SK-N-SH (cell line): ENCODE measurements around the gene PIGK. TPM values are rescaled to one million over a fixed set of nuclear protein-coding genes. Genes with fewer than 3 reads are reported as not detected.

Experiments
- CTCF ChIA-PET: fragments of 300-600, 350-600 bp; formaldehyde crosslinking; extraction: SDS; loops from one replicate; lab custom pipeline; 2021; lab: Yijun Ruan, JAX
- POLR2A ChIA-PET: fragments of 350-600 bp; sonication (Branson Sonifier 250); formaldehyde crosslinking; extraction: SDS; loops from one replicate; lab custom pipeline; 2020; ENCODE audit warnings: antibody characterized with exemption, inconsistent platforms; lab: Yijun Ruan, JAX
- DNase-seq: peaks from one replicate; pipeline ENCODE4 v3.0.0; 2012
- H2AFZ ChIP-seq: fragments of 200-600 bp; sonication (generic); 2 replicates; pipeline ENCODE4 v1.8.1; 2016; ENCODE audit warnings: antibody characterized with exemption, mild to moderate bottlenecking, low read depth
- H3F3A ChIP-seq: fragments of 200-600 bp; sonication (generic); replicated peaks from 2 replicates; pipeline ENCODE3; 2016; ENCODE audit warnings: antibody characterized with exemption, mild to moderate bottlenecking; ENCODE audit not compliant: insufficient read depth
- H3K27ac ChIP-seq, 2 experiments: fragments of 200-500 bp in 1 of 2; fragments of 200-600 bp in 1 of 2; sonication (Bioruptor generic) in 1 of 2; sonication (generic), shearing (Covaris generic) in 1 of 2; 2 replicates each; pipeline versions ENCODE4 v1.5.1 to v1.6.1; 2014 to 2016; ENCODE audit warnings: low read depth in 2 of 2, inconsistent platforms in 1 of 2, low read length in 1 of 2, mild to moderate bottlenecking in 1 of 2, mixed read lengths in 1 of 2
- H3K27me3 ChIP-seq: fragments of 200-600 bp; sonication (generic), shearing (Covaris generic); 2 replicates; pipeline ENCODE4 v1.6.1; 2016; ENCODE audit warnings: mixed run types; ENCODE audit not compliant: insufficient read depth
- H3K36me3 ChIP-seq, 2 experiments: fragments of 200-500 bp in 1 of 2; fragments of 200-600 bp in 1 of 2; sonication (Bioruptor generic) in 1 of 2; sonication (generic) in 1 of 2; replicated peaks in 1 of 2; 2 replicates each; pipeline versions ENCODE3 to v1.5.1; 2014 to 2016; ENCODE audit warnings: low read length in 1 of 2, mild to moderate bottlenecking in 1 of 2; ENCODE audit not compliant: insufficient read depth in 2 of 2, control insufficient read depth in 1 of 2
- H3K4me1 ChIP-seq, 2 experiments: fragments of 200-500 bp in 1 of 2; fragments of 200-600 bp in 1 of 2; sonication (Bioruptor generic) in 1 of 2; sonication (generic), shearing (Covaris generic) in 1 of 2; 2 replicates each; pipeline versions ENCODE4 v1.5.1 to v1.6.1; 2014 to 2016; ENCODE audit warnings: low read depth in 1 of 2, low read length in 1 of 2, mixed run types in 1 of 2; ENCODE audit not compliant: insufficient read depth in 2 of 2, control insufficient read depth in 1 of 2
- H3K4me2 ChIP-seq: fragments of 200-600 bp; sonication (generic), shearing (Covaris generic); 2 replicates; pipeline ENCODE4 v1.6.1; 2017; ENCODE audit warnings: mixed run types
- H3K4me3 ChIP-seq, 2 experiments: fragments of 200-500 bp in 1 of 2; fragments of 200-600 bp in 1 of 2; sonication (Bioruptor generic) in 1 of 2; sonication (generic), shearing (Covaris generic) in 1 of 2; 2 replicates each; pipeline versions ENCODE4 v1.5.1 to v1.8.1; 2014 to 2016; ENCODE audit warnings: low read depth in 2 of 2, inconsistent platforms in 1 of 2, low read length in 1 of 2, mild to moderate bottlenecking in 1 of 2, mixed read lengths in 1 of 2, moderate library complexity in 1 of 2
- H3K79me2 ChIP-seq: fragments of 200-600 bp; sonication (generic); 2 replicates; pipeline ENCODE4 v1.8.1; 2017; ENCODE audit warnings: mild to moderate bottlenecking; ENCODE audit not compliant: insufficient read depth
- H3K9ac ChIP-seq: fragments of 200-600 bp; sonication (generic); 2 replicates; pipeline ENCODE4 v1.6.1; 2017; ENCODE audit warnings: mixed run types
- H3K9me2 ChIP-seq: fragments of 200-600 bp; sonication (generic); 2 replicates; pipeline ENCODE4 v1.6.1; 2017; ENCODE audit warnings: mixed run types
- H3K9me3 ChIP-seq: fragments of 200-600 bp; sonication (generic); 2 replicates; pipeline ENCODE4 v1.6.1; 2017; ENCODE audit warnings: mixed run types, mild to moderate bottlenecking, moderate library complexity
- H4K20me1 ChIP-seq: fragments of 200-600 bp; sonication (generic); 2 replicates; pipeline ENCODE4 v1.6.1; 2017; ENCODE audit warnings: mild to moderate bottlenecking, mixed run types; ENCODE audit not compliant: insufficient read depth
- CHD2 ChIP-seq: fragments of 150-350 bp; IDR thresholded peaks from 2 replicates; pipeline ENCODE4 v1.6.1; 2018; ENCODE audit warnings: low read length; ENCODE audit not compliant: partially characterized antibody
- CTCF ChIP-seq: fragments of 200-600 bp; sonication (generic); IDR thresholded peaks from 2 replicates; pipeline ENCODE4 v1.6.1; 2017; ENCODE audit warnings: antibody characterized with exemption, mild to moderate bottlenecking, moderate library complexity
- EZH2phosphoT487 ChIP-seq: fragments of 200-600 bp; sonication (generic); IDR thresholded peaks from 2 replicates; pipeline ENCODE4 v1.6.1; 2017; ENCODE audit warnings: low read depth, mixed run types, mild to moderate bottlenecking, antibody characterized with exemption, moderate library complexity, borderline replicate concordance
- FOSL2 ChIP-seq: IDR thresholded peaks from 2 replicates; pipeline ENCODE4 v1.4.0; 2012; ENCODE audit warnings: low read depth, mild to moderate bottlenecking, moderate library complexity, borderline replicate concordance
- FOXM1 ChIP-seq: IDR thresholded peaks from 2 replicates; pipeline ENCODE4 v1.4.0; 2012; ENCODE audit warnings: low read depth, mild to moderate bottlenecking
- GABPA ChIP-seq: IDR thresholded peaks from 2 replicates; pipeline ENCODE4 v1.4.0; 2012; ENCODE audit warnings: low read depth, mild to moderate bottlenecking
- IRF3 ChIP-seq: fragments of 150-350 bp; IDR thresholded peaks from 2 replicates; pipeline ENCODE4 v1.6.1; 2016; ENCODE audit warnings: mild to moderate bottlenecking, low read depth, low read length
- MXI1 ChIP-seq: IDR thresholded peaks from 2 replicates; pipeline ENCODE4 v1.6.1; 2012; ENCODE audit warnings: mild to moderate bottlenecking, low read depth, low read length, improper control_type of control experiment
- RAD21 ChIP-seq: IDR thresholded peaks from 2 replicates; pipeline ENCODE4 v1.6.1; 2012; ENCODE audit warnings: mild to moderate bottlenecking, low read length
- RCOR1 ChIP-seq: fragments of 150-350 bp; IDR thresholded peaks from 2 replicates; pipeline ENCODE4 v1.6.1; 2017; ENCODE audit warnings: antibody characterized with exemption, low read length
- REST ChIP-seq: IDR thresholded peaks from 2 replicates; pipeline ENCODE4 v1.6.1; 2012; ENCODE audit warnings: mild to moderate bottlenecking, low read depth, low read length, moderate library complexity
- SIN3A ChIP-seq: IDR thresholded peaks from 2 replicates; pipeline ENCODE4 v1.6.1; 2012; ENCODE audit warnings: low read depth, mild to moderate bottlenecking, low read length, moderate library complexity, borderline replicate concordance
- TEAD4 ChIP-seq: IDR thresholded peaks from 2 replicates; pipeline ENCODE4 v1.4.0; 2012; ENCODE audit warnings: mild to moderate bottlenecking, borderline replicate concordance; ENCODE audit not compliant: insufficient read depth
- YY1 ChIP-seq: IDR thresholded peaks from 2 replicates; pipeline ENCODE4 v1.4.0; 2012; ENCODE audit warnings: low read depth, mild to moderate bottlenecking
- ZBTB33 ChIP-seq: IDR thresholded peaks from 2 replicates; pipeline ENCODE4 v1.4.0; 2012; ENCODE audit warnings: low read depth, borderline replicate concordance
- WGBS: methylation state at CpG from one replicate; pipeline ENCODE4 v1.1.6; 2017; ENCODE audit warnings: low lambda C conversion rate; 5-methylcytosine and 5-hydroxymethylcytosine counted together
- polyA plus RNA-seq, 3 experiments: library from polyadenylated mRNA; depleted of rRNA; stranded (reverse); fragments of >200 nt; gene quantifications; 2 replicates each; pipeline ENCODE4 v1.2.3, GENCODE V29; 2012

Gene PIGK
- polyA plus RNA-seq, 1 of the 3 experiments (the other 2 are of a cell fraction) = 11.5 TPM

GRCh38 chr1:77096496-77097255 lies 122.6 kb downstream of the PIGK start:
- H3K36me3 ChIP-seq = peaks cover 0 to 7% of the 10 kb centered on the region in 2 experiments
- H3F3A ChIP-seq = peaks cover 6% of the 10 kb centered on the region
- H3K9me2 ChIP-seq = no peaks in the 10 kb centered on the region; the same call in 1 of the 2 replicates
- H3K27me3 ChIP-seq = no peaks in the 10 kb centered on the region
- H3K79me2 ChIP-seq = no peaks in the 10 kb centered on the region
- H3K9me3 ChIP-seq = no peaks in the 10 kb centered on the region
- WGBS = 87% methylated on average over 9 of the region's 9 CpGs
- ChIA-PET CTCF (interaction anchor here (0.7 to 1.1 kb wide), 2 partner anchors 9 to 43 kb away, joined by 3 read pairs; no protein-coding TSS in a partner anchor), POLR2A (no interaction called here)
- H3K4me3 ChIP-seq = no peak overlapping the region
- H3K9ac ChIP-seq = no peak overlapping the region
- no peak overlapping the region for H3K4me2 ChIP-seq
- DNase-seq = no peak
- no peak overlapping the region for H2AFZ ChIP-seq
- no peaks in the 10 kb centered on the region; a peak in 1 of 4 replicates for H3K4me1 ChIP-seq
- no peaks in the 10 kb centered on the region for H4K20me1 ChIP-seq
- TF ChIP-seq CTCF = no peak
- no peak for TF ChIP-seq SIN3A
- TF ChIP-seq ZBTB33 = no peak
- TF ChIP-seq FOXM1 = no peak
- TF ChIP-seq YY1 = no peak
- no peak for TF ChIP-seq MXI1
- no peak for TF ChIP-seq RCOR1
- no peak for TF ChIP-seq IRF3
- no peak for TF ChIP-seq REST
- TF ChIP-seq TEAD4 = no peak
- no peak for TF ChIP-seq FOSL2
- TF ChIP-seq GABPA = no peak
- no peak for TF ChIP-seq EZH2phosphoT487
- TF ChIP-seq CHD2 = no peak
- TF ChIP-seq RAD21 = no peak
- no peak overlapping the region for H3K27ac ChIP-seq
